Stimulated activated CD4-positive, alpha-beta T cell treated with anti-CD3 and anti-CD28 coated beads, Interleukin-4, amount 100 ng/mL, for 24 hours (primary cell): ENCODE data around the gene CCR5AS.
"Not testable (repeated sequence)": the region's sequence is repeated elsewhere in the genome, so short reads cannot be mapped to it uniquely, and the experiment has no call there.

ENCODE experiments used
- DNase-seq: peaks from one replicate; pipeline ENCODE4 v3.0.0-alpha.2; 2020

Gene CCR5AS

DNA sequence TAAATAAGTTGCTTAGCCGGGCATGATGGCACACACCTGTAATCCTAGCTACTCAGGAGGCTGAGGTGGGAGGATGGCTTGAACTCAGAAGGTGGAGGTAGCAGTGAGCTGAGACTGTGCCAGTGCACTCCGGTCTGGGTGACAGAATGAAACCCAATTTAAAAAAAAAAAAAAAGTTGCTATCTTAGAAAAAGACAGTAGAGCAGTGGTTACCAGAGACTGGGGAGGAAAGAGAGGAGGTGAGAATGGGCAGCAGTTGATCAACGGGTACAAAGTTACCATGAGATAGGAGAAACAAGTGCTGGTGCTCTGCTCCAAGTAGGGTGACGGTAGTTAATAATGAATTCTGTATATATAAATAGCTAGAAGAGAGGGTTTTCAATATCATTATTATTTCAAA, 53.8 kb downstream of the CCR5AS start:
- DNase-seq = no peak

DNA sequence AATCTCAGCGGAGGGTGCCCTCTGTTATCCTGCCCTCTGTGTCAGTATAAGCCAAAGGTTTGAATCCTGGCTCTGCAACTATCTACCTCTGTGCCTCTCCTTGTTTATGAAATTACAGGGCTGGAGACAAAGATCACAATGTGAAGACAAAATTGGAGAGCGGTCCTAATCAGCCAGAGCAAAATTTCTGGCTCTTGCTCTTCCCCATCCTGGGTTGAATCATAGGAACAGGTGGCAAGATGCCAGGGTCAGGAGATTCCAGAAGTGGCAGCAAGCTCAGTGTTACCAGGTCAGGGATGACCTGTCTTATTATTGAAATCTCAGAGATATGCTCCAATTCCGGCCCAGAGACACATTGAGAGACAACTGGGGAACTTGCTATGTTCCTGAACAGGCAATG, 55.2 kb downstream of the CCR5AS start:
- DNase-seq = no peak

DNA sequence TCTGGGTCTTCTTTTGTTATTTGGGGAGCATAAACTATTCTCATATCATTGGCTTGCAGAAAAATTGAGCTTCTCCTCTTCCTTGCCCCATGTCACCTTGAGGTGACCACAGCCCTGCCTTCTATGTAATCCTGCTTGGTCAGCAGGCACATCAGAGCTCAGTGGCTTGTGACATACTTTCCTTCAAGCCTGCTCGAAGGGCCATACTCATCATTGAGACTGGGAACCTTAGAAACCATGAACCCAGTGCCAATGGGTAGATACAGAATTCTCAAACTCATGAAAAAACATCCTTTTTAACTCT, 56.7 kb downstream of the CCR5AS start:
- no peak for DNase-seq

DNA sequence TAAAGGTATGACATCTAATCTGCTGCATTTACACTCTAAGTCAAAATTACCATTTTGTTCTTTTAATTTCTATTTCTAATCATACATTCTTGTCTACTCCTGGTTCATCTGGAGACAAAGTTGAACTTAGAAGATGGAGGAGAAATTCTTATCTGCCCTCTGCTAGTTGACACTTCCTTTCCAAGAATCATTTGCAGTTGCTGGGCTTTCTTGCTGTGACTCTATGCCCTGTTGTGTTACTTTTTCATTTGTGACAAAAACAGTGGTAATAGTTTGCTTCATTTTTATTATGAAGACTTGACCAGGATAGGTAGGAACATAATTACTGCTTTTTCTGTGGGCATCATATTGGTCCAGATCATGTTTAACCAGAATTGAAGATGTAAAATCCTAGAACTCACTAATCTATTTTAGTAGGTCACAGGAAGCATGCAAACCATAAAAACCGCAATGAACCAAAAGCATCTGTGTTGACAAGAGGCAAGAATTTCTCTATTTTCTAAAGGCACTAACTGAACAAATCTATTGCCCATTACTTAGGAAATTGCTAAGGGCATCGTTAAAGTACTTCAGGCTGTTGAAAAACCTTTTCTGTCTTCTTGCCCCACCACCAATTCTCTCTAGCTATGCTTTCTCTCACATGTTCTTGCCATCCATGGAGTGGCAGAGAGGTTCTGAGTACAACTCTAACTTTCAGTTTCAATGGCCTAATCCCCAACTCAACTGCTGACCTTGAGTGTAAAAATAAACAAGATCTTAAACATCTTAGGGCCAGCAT, 57.2 kb downstream of the CCR5AS start:
- DNase-seq = no peak

DNA sequence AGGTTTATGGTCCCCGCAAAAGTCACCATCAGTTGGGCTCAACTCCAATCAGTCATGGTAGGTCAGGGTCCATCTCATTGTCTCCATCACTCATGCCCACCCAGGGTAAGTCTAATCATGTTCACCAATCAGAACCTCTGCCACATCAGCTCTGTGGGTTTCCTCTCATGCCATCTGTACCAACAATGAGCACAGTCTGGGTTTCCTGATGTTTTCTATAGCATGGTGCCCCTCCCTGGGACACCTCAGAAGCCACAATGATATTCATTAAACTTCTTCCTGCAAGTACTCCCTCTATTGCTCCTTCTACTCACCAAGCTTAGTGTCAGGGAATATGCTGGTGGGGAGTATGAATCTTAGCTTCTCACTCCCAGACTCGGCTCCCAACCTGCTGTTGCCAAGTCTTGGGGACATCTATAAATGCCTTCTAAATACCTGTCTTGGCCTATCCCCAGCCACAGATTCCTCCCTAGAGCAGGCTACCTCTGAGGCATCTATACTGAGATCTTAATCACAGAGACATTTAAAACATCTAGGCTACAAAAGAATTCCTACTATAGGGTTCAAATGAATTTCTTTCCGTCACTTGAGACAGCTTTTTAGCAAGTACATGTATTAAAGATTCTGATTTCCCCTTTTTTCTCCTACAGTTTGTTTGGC, 57.9 kb downstream of the CCR5AS start:
- DNase-seq = no peak

DNA sequence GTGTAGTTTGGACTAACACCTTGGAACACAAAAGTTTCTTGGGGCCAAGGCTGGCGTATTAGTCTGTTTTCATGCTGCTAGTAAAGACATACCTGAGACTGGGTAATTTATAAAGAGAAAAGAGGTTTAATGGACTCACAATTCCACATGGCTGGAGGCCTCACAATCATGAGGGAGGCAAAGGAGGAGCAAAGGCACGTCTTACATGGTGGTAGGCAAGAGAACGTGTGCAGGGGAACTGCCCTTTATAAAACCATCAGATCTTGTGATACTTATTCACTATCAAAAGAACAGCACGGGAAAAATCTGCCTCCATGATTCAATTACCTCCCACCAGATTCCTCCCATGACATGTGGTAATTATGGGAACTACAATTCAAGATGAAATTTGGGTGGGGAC, 62.4 kb downstream of the CCR5AS start:
- no peak for DNase-seq

DNA sequence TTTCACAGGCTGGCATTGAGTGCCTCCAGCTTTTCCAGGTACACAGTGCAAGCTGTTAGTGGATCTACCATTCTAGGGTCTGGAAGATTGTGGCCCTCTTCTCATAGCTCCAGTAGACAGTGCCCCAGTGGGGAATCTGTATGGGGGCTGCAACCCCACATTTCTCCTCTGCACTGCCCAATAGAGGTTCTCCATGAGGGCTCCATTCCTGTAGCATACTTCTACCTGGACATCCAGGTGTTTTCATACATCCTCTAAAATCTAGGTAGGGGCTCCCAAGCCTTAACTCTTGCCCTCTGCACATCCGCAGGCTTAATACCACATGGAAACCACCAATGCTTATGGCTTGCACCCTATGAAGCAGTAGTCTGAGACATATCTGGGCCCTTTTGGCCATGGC, 68.0 kb downstream of the CCR5AS start:
- no peak for DNase-seq

DNA sequence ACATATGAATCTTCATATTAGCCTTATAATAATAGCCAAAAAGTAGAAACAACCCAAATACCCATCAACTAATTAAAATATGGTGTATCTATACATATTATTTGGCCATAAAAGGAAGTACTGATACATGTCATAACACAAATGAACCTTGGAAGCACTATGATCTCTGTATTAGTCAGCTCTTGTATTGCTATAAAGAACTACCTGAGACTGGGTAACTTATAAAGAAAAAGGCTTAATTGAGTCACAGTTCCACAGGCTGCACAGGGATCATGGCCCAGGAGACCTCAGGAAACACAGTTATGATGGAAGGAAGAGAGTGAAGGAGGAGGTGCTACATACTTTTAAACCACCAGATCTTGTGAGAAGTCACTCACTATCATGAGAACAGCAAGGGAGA, 69.0 kb downstream of the CCR5AS start:
- no peak for DNase-seq

DNA sequence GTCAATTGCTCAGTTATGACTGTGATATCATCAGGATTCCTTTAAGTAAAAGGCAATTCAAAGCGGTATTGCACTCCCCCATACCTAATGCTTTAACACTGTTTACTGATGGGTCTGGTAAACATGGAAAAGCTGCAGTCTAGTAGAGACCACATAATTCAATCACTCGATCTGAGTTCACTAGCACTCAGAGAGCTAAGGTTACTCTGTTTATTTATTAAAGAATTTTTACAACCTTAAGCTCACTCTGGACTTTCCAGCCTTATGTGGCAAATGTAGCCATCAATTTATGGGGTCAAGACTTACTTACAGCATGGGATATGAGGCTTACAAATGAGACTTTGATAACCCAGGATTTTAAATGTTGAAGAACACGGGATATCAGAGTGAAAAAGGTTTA, 71.3 kb downstream of the CCR5AS start:
- no peak for DNase-seq

DNA sequence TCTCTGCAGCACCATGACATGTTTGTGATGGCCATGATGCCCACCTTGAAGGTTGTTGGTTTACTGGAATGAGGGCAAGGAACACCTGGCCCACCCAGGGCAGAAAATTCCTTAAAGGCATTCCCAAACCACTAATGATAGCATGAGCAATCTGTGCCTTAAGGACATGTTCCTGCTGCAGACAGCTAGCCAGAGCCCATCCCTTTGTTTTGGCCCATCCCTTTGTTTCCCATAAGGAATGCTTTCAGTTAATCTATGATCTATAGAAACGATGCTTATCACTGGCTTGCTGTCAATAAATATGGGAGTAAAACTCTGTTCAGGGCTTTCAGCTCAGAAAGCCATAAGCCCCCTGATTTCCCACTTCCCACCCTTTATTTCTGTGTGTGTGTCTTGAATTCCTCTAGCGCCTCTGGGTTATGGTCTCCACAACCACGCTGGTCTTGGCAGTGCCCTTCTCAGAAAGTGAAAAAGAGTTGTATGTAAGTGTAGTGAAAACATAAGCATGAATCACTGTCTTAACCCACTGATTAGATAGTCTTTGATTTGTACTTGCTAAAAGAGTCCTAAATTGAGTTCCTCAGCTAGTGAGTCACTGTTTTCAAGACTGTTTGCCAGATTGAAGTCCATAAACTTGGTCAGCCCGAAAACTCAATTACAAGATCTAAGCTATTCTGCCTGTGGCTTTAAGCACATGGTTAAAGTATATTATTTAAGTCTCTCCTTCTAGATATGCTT, 72.0 kb downstream of the CCR5AS start:
- no peak for DNase-seq

DNA sequence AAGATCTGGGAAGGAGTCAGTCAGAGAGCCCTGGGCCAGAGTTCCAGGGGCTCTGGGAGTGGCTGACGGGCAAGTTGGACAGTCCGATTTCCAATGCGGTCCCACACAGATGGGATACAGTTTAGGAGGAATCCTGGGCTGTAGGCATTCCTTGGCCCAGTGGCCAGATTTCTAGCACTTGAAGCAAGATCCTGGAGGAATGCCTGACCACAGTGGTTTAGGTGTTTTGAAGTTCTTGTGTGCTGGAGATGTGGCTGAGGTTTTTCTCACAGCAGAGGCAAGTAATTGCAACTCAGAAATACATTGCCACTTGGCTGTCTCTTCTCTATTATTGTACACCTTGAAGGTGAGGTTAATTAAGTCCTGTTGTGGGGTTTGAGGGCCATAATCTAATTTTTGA, 76.2 kb downstream of the CCR5AS start:
- DNase-seq = not testable (repeated sequence)

DNA sequence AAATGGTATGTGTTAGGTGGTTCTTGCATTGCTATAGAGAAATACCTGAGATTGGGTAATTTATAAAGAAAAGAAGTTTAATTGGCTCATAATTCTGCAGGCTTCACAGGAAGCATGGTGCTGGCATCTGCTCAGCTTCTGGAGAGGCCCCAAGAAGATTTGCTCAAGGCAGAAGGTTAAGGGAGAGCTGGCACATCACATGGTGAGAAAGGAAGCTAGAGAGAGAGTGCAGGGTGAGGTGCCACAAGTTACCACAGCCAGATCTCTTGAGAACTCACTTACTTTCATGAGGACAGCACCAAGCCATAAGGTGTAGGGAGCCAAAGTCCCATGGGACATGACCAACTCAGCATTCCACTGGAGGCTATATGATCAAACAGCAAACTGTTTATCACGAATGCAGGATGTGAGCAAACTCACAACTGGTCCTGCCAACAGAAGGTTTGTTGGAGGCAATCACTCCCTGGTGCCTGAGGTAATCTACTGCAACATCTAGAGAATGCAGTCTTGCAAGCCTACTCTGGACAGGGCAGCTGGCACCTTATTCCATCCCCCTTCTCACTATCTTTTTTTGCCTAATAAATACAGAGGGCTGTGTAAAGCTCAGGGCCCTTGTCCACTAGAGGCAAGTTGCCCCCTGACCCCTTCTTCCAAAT, 81.1 kb downstream of the CCR5AS start:
- no peak for DNase-seq

DNA sequence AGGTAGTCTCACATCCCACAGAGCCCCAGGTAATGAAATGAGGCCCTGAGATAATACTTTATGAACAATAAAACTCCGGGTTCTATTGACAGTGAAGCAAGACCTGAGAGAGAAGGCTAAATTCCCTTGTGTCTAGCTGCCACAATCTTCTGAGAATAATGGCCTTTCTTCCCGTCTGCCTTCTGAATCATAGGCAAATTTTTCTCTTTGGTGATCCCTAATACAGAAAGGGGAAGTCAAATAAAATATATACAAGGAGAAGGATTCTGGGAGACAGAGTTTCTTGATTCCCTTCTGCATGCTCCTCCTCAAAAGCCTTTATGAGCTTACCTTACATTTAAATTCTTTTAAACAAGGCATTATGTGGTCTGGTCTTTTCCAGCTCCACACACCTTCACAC, 82.8 kb downstream of the CCR5AS start:
- DNase-seq = no peak

DNA sequence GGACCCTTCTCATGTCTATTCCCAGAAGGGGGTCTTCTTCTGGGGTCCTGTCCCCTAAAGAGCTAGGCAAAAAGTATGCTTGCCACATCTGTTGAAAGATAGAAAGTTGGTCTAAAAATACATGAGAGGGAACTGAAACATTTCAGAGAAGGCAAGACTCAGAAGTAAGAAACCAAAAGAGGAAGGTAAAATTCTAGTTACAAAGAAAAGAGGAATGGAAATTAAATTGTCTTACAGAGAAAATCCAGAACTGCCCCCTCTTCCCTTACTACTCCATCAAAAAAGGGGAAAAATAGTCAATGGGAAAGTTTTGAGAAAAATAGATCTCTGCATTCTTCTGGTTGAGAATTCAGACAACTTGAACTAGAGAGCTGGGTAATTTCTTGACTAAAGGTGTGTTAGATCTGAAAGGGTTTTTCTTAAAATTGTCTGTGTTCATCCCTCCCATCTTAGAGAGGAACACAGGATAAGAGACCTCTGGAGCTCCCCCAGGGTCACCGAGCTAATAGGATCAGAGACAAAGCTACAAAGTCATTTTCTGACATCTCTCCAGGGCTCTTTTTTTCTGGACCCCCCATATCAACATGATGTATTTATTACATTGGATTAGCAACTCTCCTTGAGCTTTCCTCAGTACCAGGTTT, 85.3 kb downstream of the CCR5AS start:
- no peak for DNase-seq

DNA sequence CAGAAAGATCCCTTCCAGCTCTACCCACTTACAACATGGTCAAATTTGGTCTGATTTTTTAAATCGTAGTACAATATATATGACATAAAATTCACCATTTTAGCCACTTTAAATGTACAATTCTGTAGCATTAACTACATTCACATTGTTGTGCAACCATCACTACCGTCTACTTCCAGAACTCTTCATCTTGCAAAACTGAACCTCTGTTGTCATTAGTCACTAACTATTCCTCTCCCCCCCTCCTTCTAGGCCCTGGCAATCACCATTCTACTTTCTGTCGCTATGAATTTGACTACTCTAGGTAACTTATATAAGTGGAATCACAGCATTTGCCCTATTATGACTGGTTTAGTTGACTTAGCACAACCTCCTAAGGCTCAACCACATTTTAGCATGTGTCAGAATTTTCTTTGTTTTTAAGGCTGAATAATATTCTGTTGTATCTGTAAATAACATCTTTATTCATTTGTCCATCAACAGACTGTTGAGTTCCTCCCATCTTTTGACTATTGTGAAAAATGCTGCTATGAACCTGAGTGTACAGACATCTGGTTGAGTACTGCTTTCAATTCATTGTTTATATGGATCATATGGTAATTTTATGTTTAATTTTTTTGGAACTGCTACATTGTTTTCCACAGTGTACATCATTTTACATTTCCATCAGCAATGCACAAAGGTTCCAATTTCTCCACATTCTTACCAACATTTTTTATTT, 88.5 kb downstream of the CCR5AS start:
- DNase-seq = no peak

DNA sequence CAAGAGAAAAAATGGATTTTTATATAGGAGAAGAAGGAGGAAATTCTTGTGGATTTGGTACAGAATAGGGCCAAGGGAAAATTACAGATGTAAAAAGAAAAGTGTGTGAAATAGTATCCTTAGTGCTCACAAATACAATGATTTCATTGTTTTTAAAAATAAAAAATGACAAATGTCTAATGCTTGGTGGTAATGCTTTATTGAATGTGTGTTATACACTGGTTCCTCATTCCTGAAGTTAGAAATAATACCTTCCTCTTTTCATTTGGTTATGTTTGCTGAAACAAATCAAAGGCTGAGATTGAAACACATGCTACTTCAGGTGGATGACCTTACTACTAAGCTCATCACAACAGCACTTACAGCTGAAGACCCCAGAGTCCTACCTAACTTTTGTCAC, 90.7 kb downstream of the CCR5AS start:
- DNase-seq = no peak

DNA sequence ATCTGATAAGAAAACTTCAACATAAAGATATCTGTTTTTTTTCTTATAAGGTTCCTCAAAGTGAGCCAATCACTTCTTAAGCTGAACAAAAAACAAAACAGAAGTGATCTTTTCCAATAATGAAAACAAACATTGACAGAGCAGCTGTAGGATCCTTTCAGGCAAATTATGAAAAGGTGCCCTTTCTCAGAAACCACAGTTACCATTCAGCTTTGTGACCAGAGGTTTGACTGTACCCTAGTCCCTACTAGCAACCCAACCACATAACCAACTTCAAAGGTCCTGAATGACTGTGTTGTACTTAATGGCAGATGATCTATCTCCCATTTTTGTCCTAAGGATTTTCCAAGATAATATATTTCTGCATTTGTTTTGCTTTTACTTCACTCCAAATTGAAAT, 92.3 kb downstream of the CCR5AS start:
- no peak for DNase-seq
